ENCODE measurements around the gene MMAB.

GRCh38 chr12:109525279-109525585, 48.1 kb downstream of the MMAB start:
- TF ChIP-seq CTCF (IDR thresholded peaks at IDR 0.05 in 2 of 3, conservative IDR thresholded peaks at IDR 0.05 in 1 of 3; ENCODE audit: control insufficient read depth in 2 of 3, extremely low read depth in 1 of 3, insufficient read depth in 1 of 3, low read depth in 3 of 3, low read length in 3 of 3), result no peak
- TF ChIP-seq CEBPB (IDR thresholded peaks at IDR 0.05; ENCODE audit: borderline replicate concordance in 1 of 2, low read depth in 2 of 2, low read length in 2 of 2), result no peak
- TF ChIP-seq NFYB (IDR thresholded peaks at IDR 0.05; ENCODE audit: insufficient read depth, low read depth, low read length), result no peak

All from GM12878 (cell line).